Keratinocyte (primary cell): ENCODE data around the gene ZNF716. TPM values are rescaled to one million over a fixed set of nuclear protein-coding genes. Genes with fewer than 3 reads are reported as not detected.

Experiments
- DNase-seq: peaks from one replicate; pipeline ENCODE4 v3.0.0-alpha.2; 2011; ENCODE audit warnings: low read depth, missing footprints, low spot score
- FAIRE-seq: peaks from 2 replicates; lab custom pipeline; 2011; peaks lifted over from hg19 to GRCh38; lab: Jason Lieb, UNC
- H2AFZ ChIP-seq: 2 replicates; pipeline ENCODE4 v1.6.0; 2012; ENCODE audit warnings: low read length, control low read depth, inconsistent platforms; ENCODE audit not compliant: control insufficient read depth
- H3K27ac ChIP-seq: 2 replicates; pipeline ENCODE4 v1.5.1; 2011; ENCODE audit warnings: low read length; ENCODE audit not compliant: control insufficient read depth, insufficient read depth
- H3K27me3 ChIP-seq: 3 replicates; pipeline ENCODE4 v1.6.0; 2011; ENCODE audit warnings: low read length; ENCODE audit not compliant: control insufficient read depth, insufficient read depth; ENCODE audit errors: extremely low read depth
- H3K36me3 ChIP-seq, 2 experiments: 2 replicates in 1 of 2; 3 replicates in 1 of 2; pipeline ENCODE4 v1.5.1; 2011; ENCODE audit warnings: low read length in 2 of 2, mild to moderate bottlenecking in 1 of 2; ENCODE audit not compliant: control insufficient read depth in 2 of 2, insufficient read depth in 2 of 2; ENCODE audit errors: extremely low read depth in 1 of 2
- H3K4me1 ChIP-seq: 3 replicates; pipeline ENCODE4 v1.5.1; 2011; ENCODE audit warnings: low read length; ENCODE audit not compliant: control insufficient read depth, insufficient read depth; ENCODE audit errors: extremely low read depth
- H3K4me2 ChIP-seq: 3 replicates; pipeline ENCODE4 v1.6.0; 2011; ENCODE audit warnings: low read depth, low read length; ENCODE audit not compliant: control insufficient read depth, insufficient read depth; ENCODE audit errors: extremely low read depth
- H3K4me3 ChIP-seq, 3 experiments: fragments of 200-600 bp in 1 of 3; sonication (generic) in 1 of 3; 2 replicates in 2 of 3; 3 replicates in 1 of 3; pipeline ENCODE4 v1.5.1; 2011 to 2016; ENCODE audit warnings: low read length in 3 of 3, mild to moderate bottlenecking in 3 of 3, control low read depth in 2 of 3, inconsistent platforms in 1 of 3, low read depth in 1 of 3, mixed read lengths in 1 of 3, mixed run types in 1 of 3, moderate library complexity in 1 of 3; ENCODE audit not compliant: control insufficient read depth in 2 of 3, insufficient read depth in 2 of 3; ENCODE audit errors: extremely low read depth in 1 of 3
- H3K79me2 ChIP-seq: 2 replicates; pipeline ENCODE4 v1.6.0; 2012; ENCODE audit warnings: low read length; ENCODE audit not compliant: control insufficient read depth, insufficient read depth
- H3K9ac ChIP-seq: 3 replicates; pipeline ENCODE4 v1.6.0; 2011; ENCODE audit warnings: low read length; ENCODE audit not compliant: control insufficient read depth, insufficient read depth; ENCODE audit errors: extremely low read depth
- H3K9me1 ChIP-seq: 3 replicates; pipeline ENCODE4 v1.6.0; 2011; ENCODE audit warnings: low read length; ENCODE audit not compliant: control insufficient read depth, insufficient read depth; ENCODE audit errors: extremely low read depth
- H3K9me3 ChIP-seq: 2 replicates; pipeline ENCODE4 v1.5.1; 2012; ENCODE audit warnings: low read depth, low read length; ENCODE audit not compliant: control insufficient read depth
- H4K20me1 ChIP-seq: 3 replicates; pipeline ENCODE4 v1.6.0; 2011; ENCODE audit warnings: low read length; ENCODE audit not compliant: control insufficient read depth, insufficient read depth; ENCODE audit errors: extremely low read depth
- EZH2 ChIP-seq: IDR thresholded peaks from one replicate; pipeline ENCODE4 v1.6.1; 2012; ENCODE audit warnings: inconsistent platforms, mild to moderate bottlenecking, low read length, moderate library complexity
- dilution Hi-C: fragments of 300-500 bp; cut with MboI; formaldehyde crosslinking; loops from one replicate; pipeline ENCODE4 v1.7.0; 2020; ENCODE audit warnings: low sequenced_read_pairs; ENCODE audit not compliant: extremely low pct_ligation_motif_present
- polyA plus RNA-seq, 5 experiments: library from polyadenylated mRNA; depleted of rRNA in 3 of 5; stranded (reverse) in 3 of 5; stranded (forward) in 1 of 5; unstranded in 1 of 5; fragments of >200 nt; gene quantifications; 1 replicate in 1 of 5; 2 replicates in 3 of 5; 3 replicates in 1 of 5; pipeline versions ENCODE4 v1.2.1 to v1.2.3, GENCODE V29; 2011 to 2012; ENCODE audit warnings: missing spikeins in 2 of 5, low read depth in 1 of 5, low replicate concordance in 1 of 5
- TF ChIP-seq, protein P1 (sequence below), 3 experiments: IDR thresholded peaks in 1 of 3; conservative IDR thresholded peaks in 1 of 3; optimal IDR thresholded peaks in 1 of 3; 2 replicates in 2 of 3; 3 replicates in 1 of 3; pipeline versions ENCODE3 to v1.5.1; 2011; ENCODE audit warnings: low read length in 3 of 3, mild to moderate bottlenecking in 3 of 3, moderate library complexity in 2 of 3, control low read depth in 1 of 3, inconsistent platforms in 1 of 3; ENCODE audit not compliant: insufficient read depth in 2 of 3; ENCODE audit errors: extremely low read depth in 1 of 3

Gene ZNF716
- polyA plus RNA-seq, 1 donor (not counting 4 experiments of a cell fraction or from before 2014, with no cell fraction given), result not detected

DNA sequence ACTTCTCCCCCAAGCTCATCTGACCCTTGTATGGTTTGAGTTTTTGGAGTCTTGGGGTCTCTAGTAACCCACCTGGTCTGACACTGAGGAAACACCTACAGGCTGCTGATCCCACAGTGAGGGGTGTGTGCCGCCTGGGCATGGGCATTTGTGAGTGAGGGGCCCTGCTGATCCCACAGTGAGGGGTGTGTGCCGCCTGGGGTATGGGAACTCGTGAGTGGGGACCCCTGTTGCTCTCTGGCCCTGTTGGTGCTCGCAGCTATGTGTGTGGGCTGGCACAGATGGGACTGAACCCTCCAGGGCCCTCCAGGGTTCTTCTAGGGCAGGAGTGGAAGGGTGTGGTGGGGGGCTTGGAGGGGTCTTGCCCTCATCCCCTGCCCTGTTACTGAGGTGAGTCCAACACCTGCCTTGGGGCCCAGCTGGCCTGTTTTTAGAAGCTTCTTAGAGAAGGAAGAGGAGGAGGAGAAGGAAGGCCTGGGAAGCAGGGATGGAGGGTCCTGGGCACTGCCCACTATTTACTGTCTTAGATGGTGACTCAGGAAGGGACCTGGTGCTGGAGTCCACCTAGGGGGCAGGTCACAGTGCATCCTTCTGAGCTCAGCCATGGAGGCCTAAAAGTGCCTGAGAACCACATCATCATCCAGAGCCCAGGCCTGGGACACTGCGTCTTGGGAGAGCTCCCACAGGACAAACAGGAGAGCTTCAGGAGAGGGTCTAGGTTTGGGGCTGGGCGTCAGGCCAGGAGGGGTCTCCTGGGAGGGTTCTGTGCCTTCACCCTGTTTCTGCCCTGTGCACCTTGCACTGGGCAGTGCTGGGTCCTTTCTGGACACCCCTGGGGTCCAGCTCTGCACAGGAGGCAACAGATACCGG lies 36.2 kb upstream of the ZNF716 start:
- no peak overlapping the region for H3K4me2 ChIP-seq
- no peak for DNase-seq
- H3K27me3 ChIP-seq, result no peaks in the 10 kb centered on the region
- H3K27ac ChIP-seq, result no peak overlapping the region
- no peaks in the 10 kb centered on the region for H3K9me3 ChIP-seq
- no peak overlapping the region for H2AFZ ChIP-seq
- H3K79me2 ChIP-seq, result no peaks in the 10 kb centered on the region
- H3K36me3 ChIP-seq, result no peaks in the 10 kb centered on the region
- H4K20me1 ChIP-seq, result no peaks in the 10 kb centered on the region
- FAIRE-seq, result no peak
- H3K4me3 ChIP-seq, result no peak overlapping the region
- TF ChIP-seq, protein P1, sequence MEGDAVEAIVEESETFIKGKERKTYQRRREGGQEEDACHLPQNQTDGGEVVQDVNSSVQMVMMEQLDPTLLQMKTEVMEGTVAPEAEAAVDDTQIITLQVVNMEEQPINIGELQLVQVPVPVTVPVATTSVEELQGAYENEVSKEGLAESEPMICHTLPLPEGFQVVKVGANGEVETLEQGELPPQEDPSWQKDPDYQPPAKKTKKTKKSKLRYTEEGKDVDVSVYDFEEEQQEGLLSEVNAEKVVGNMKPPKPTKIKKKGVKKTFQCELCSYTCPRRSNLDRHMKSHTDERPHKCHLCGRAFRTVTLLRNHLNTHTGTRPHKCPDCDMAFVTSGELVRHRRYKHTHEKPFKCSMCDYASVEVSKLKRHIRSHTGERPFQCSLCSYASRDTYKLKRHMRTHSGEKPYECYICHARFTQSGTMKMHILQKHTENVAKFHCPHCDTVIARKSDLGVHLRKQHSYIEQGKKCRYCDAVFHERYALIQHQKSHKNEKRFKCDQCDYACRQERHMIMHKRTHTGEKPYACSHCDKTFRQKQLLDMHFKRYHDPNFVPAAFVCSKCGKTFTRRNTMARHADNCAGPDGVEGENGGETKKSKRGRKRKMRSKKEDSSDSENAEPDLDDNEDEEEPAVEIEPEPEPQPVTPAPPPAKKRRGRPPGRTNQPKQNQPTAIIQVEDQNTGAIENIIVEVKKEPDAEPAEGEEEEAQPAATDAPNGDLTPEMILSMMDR (optimal IDR thresholded peaks at IDR 0.05 in 1 of 3, IDR thresholded peaks at IDR 0.05 in 1 of 3, conservative IDR thresholded peaks at IDR 0.05 in 1 of 3; ENCODE audit: extremely low read depth in 1 of 3, insufficient read depth in 2 of 3, low read length in 3 of 3), result no peak
- TF ChIP-seq EZH2, result no peak
- no peak overlapping the region for H3K9ac ChIP-seq
- dilution Hi-C loops, result no loop called here
- H3K9me1 ChIP-seq, result no peaks in the 10 kb centered on the region
- no peaks in the 10 kb centered on the region for H3K4me1 ChIP-seq

- Histone ChIP-seq H3K4me1 (no peaks in the 10 kb centered on the region), H3K9ac (no peak overlapping the region), H3K79me2 (no peaks in the 10 kb centered on the region), H2AFZ (no peak overlapping the region), H4K20me1 (no peaks in the 10 kb centered on the region), H3K4me2 (no peak overlapping the region), H3K9me3 (no peaks in the 10 kb centered on the region), H3K27me3 (no peaks in the 10 kb centered on the region), H3K36me3 (no peaks in the 10 kb centered on the region), H3K27ac (no peak overlapping the region), H3K9me1 (no peaks in the 10 kb centered on the region), H3K4me3 (no peak overlapping the region)
- TF ChIP-seq, protein P1 (optimal IDR thresholded peaks at IDR 0.05 in 1 of 3, IDR thresholded peaks at IDR 0.05 in 1 of 3, conservative IDR thresholded peaks at IDR 0.05 in 1 of 3; ENCODE audit: extremely low read depth in 1 of 3, insufficient read depth in 2 of 3, low read length in 3 of 3), result no peak
- no peak for TF ChIP-seq EZH2
- dilution Hi-C loops, result no loop called here
- FAIRE-seq (no peak), DNase-seq (no peak)
Observed at GRCh38 chr7:57414415-57414814, 35.6 kb upstream of the ZNF716 start.
